Fibroblast of lung (primary cell): ENCODE results near the gene ZNF530.

Source experiments
- CTCF ChIP-seq, 2 donors: IDR thresholded peaks in 1 of 2; conservative IDR thresholded peaks in 1 of 2; 1 replicate in 1 of 2; 2 replicates in 1 of 2; pipeline ENCODE4 v1.5.1; 2011 to 2012; ENCODE audit warnings: low read length in 2 of 2, control low read depth in 1 of 2, inconsistent platforms in 1 of 2, low read depth in 1 of 2, mild to moderate bottlenecking in 1 of 2
- EZH2 ChIP-seq: IDR thresholded peaks from 2 replicates; pipeline ENCODE4 v1.5.1; 2012; ENCODE audit warnings: low read length, control low read depth, mild to moderate bottlenecking; ENCODE audit errors: missing control alignments

GRCh38 chr19:57552432-57552831 is 47.3 kb upstream of the ZNF530 start:
- TF ChIP-seq CTCF (conservative IDR thresholded peaks at IDR 0.05 in 1 of 2, IDR thresholded peaks at IDR 0.05 in 1 of 2; ENCODE audit: low read depth in 1 of 2, low read length in 2 of 2): no peak
- TF ChIP-seq EZH2: no peak
